HG03378 (cell line): ENCODE results near the gene ARL4C.

Source experiments
- ATAC-seq: cut with Tn5 transposase; IDR thresholded peaks from one replicate; pipeline ENCODE4 v1.9.1; 2021; ENCODE audit warnings: mild to moderate bottlenecking, moderate library complexity; ENCODE audit not compliant: unreplicated experiment

Gene ARL4C

GRCh38 chr2:234500394-234501006 lies 3.6 kb upstream of the ARL4C start:
- no peak for ATAC-seq

GRCh38 chr2:234497594-234498235 lies 834 bp upstream of the ARL4C start:
- ATAC-seq = no peak

DNA sequence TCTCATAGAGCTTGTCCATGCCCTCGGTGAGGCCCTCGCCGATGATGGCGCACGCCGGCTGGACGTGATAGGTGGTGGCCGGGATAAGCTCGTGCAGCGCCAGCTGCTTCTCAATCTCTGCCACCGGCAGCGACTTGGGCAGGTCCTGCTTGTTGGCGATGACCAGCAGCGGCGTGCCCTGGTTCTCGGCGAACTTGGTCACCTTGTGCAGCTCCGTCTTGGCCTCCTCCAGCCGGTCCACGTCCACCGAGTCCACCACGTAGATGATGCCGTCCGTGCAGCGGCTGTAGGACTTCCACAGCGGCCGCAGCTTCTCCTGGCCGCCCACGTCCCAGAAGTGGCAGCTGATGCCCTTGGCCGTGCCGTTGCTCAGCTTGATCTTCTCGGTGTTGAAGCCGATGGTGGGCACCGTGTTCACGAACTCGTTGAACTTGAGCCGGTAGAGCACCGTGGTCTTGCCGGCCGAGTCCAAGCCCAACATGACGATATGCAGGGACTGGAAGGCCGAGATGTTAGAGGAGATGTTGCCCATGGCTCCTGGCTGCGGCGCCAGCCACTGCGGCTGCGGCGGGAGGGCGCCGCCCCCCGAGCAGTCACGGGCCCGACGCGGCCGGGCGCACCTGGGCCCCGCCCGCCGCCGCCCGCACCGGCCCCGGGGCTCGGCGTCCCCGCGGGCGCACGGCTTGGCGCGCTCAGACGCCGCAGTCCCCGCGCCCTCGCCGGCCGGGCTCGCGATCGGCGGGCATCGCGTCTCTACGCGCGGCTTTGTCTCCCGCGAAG lies 636 bp downstream of the ARL4C start:
- no peak for ATAC-seq

- no peak for ATAC-seq
These were observed 1.4 kb downstream of the ARL4C start for GRCh38 chr2:234495251-234496054.

GRCh38 chr2:234494361-234495250 lies 2.3 kb downstream of the ARL4C start:
- no peak for ATAC-seq

- ATAC-seq = no peak
These were observed 3.1 kb downstream of the ARL4C start for GRCh38 chr2:234493796-234494195.

DNA sequence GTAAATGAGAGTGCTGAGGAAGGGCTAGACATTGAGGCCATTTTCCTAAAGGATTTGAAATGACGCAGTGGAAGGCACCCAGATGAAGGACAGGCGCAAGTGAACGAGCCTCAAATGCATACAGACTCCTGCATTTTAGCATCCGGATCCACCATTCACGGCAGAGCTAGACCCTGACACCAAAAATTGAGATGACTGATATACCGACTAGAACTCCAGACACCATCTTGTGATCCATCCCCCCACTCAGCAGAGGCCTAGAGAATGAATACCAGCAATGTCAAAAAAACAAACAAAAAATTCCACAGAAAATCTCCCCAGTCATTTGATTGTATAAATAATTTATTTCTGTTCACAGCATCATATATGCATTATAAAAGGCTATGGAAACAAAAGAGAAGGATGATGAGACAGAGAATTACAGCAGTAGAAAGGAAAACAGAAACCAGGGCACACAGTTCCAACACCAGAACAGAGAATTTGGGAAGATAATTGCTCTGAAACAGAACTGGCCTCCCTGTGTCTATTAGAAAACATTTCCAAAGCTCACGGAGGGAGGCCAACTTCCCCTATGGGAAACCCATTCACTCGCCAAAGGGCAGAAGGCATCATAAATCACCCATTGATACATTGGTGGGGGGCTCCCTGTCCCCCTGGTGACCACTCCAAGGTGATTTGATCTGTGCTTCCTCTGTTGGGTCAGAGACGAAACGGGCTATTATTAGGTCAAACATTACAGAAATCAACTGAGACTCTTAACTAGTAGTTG lies 4.0 kb downstream of the ARL4C start:
- ATAC-seq = no peak

- ATAC-seq = no peak
These were observed 5.0 kb downstream of the ARL4C start for GRCh38 chr2:234491897-234492296.

- no peak for ATAC-seq
These were observed 5.6 kb downstream of the ARL4C start for GRCh38 chr2:234491281-234491680.

GRCh38 chr2:234490271-234491091 lies 6.4 kb downstream of the ARL4C start:
- no peak for ATAC-seq

- peak; percentile 51 for ATAC-seq
These were observed 7.9 kb downstream of the ARL4C start for GRCh38 chr2:234488913-234489451.

DNA sequence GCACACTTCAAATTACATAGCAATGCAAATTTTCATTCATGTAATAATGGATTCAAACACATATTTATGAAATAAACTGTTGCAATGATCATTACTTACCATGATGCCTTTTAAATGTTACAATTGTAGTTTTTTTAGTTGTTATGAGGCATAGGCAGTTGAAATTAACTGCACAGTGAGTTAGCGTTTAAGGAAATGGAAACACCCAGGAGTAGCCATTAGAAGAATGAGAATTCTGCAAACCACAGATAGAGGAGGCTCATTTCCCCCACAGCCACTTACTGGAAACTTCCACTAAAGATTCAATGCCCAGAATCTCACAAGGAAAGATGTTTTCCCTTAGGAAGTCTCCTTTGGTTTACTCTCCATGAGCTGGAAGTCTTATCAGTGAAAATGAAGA lies 8.4 kb downstream of the ARL4C start:
- ATAC-seq = no peak

DNA sequence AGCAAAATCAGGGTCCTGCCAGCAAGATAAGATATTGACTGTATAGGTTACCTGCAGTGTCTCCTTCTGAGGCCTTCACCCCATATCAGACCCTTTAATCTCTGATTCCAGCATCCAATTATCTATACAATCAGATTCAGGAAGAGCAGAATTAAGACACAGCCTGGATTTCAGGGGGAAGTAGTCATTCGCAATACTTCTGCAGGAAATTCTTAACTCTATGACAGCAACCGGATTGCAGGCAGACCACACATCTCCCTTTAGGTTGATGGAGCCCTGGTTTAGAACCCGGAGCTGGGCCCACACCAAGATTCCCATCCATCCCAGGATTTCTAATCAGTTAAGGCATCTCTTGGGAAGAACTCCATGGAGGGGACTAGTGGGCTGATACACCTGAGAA lies 9.5 kb downstream of the ARL4C start:
- no peak for ATAC-seq

- ATAC-seq = no peak
These were observed 13.2 kb downstream of the ARL4C start for GRCh38 chr2:234483568-234484251.

GRCh38 chr2:234481301-234481700 lies 15.6 kb downstream of the ARL4C start:
- no peak for ATAC-seq

DNA sequence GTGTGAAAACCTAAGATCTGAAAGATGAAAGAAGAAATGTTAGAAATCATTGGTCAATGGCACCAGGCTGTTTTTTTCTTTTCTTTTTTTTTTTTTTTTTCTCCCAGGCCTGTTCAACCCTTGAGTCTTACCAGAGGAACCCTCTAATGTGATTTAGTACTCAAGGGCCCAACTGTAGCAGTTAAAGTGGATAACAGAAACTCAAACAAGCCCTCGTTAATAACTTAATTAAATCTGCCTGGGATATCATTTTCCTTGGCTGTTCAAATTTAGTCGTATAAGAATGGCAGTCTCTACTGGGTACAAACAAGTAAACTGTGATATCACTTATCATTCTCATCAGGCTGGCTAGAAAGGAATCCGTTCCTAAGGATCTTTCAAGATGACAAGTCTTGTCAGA lies 16.5 kb downstream of the ARL4C start:
- no peak for ATAC-seq

- ATAC-seq = no peak
These were observed 17.4 kb downstream of the ARL4C start for GRCh38 chr2:234479465-234479864.
